HG02623 (cell line): ENCODE data around the gene SLC16A3.
A peak's percentile ranks its signal among the peaks of the same experiment; 100 is the strongest.
"Not testable (repeated sequence)": the region's sequence is repeated elsewhere in the genome, so short reads cannot be mapped to it uniquely, and the experiment has no call there.

ENCODE experiments used
- ATAC-seq: cut with Tn5 transposase; IDR thresholded peaks from one replicate; pipeline ENCODE4 v1.9.1; 2021; ENCODE audit warnings: moderate library complexity; ENCODE audit not compliant: unreplicated experiment

The SLC16A3 gene

GRCh38 chr17:82228842-82229697 is at the start of gene SLC16A3:
Gene SLC16A3, plus strand, starts transcription at chr17:82229042. Its CDS starts 6,967 bp downstream, at chr17:82236009.
- ATAC-seq = peak; percentile 29

GRCh38 chr17:82179412-82179811 is 49.4 kb upstream of the SLC16A3 start:
- ATAC-seq = no peak

DNA sequence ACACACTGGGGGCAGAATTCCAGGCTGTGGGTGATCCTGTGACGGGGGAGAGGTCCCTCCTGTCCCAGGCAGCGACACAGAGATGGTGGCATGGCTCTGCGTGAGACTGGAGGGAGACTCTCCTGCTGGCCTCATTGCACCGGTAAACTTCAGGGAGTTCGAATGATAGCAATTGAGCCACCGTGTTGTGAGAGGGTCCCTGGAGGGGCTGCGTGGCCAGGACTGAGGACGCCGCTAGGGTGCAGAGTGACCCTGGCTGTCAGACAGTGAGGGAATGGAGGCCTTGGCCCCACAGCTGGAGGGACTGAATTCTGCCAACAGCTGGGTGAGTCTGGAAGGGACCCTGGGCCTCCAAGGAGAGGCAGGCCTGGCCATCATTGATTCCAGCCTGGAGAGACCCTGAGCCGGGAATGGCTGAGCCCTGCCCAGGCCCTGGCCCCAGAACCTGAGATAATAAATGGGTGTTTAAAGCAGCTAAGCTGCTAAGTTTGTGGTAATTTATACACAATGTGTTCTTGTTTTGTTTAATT is 48.8 kb upstream of the SLC16A3 start:
- no peak for ATAC-seq

GRCh38 chr17:82180776-82181528 is 47.9 kb upstream of the SLC16A3 start:
- no peak for ATAC-seq

DNA sequence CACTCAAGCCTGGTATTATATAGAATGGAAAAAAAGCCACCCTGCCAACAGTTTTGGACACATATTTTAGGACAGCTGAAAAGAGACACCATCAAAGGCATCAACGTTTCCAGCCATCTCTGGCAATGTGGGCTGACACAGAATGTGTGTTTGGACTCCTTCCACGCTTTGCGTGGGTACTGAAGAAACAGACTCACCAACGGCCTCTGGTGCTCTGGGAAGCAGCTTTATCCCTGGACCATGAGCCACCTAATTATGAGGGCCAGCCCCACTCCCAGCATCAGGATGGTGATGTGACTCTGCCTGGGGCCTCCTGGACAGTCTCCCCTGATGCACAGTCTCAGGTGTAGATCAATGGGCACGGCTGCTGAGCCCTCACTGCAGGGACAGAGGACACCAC is 44.1 kb upstream of the SLC16A3 start:
- no peak for ATAC-seq

DNA sequence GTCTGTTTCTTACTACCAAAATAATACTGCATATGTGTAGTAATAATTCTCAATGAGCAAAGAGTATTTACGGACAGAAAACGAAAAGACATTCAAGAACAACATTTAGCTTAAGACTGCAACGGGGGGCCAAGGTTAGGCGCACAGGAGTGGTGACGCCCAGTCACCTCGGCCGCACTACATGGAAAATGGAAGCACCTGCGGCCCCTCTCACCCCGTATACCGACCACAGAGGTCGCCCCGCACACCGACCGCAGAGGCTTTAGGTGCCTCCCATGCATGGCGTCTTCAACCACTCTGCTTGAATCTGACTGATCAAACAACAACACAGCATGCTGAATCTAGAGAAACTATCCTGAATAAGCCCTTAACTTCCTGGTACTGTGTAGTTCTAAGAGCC is 42.6 kb upstream of the SLC16A3 start:
- ATAC-seq = no peak

- no peak for ATAC-seq
These were observed 41.3 kb upstream of the SLC16A3 start for GRCh38 chr17:82187500-82187899.

GRCh38 chr17:82188001-82188961 is 40.6 kb upstream of the SLC16A3 start:
- no peak for ATAC-seq

- ATAC-seq = not testable (repeated sequence)
These were observed 35.8 kb upstream of the SLC16A3 start for GRCh38 chr17:82193050-82193449.

- no peak for ATAC-seq
These were observed 35.2 kb upstream of the SLC16A3 start for GRCh38 chr17:82193520-82194220.

- ATAC-seq = no peak
These were observed 34.1 kb upstream of the SLC16A3 start for GRCh38 chr17:82194765-82195164.

- no peak for ATAC-seq
These were observed 32.9 kb upstream of the SLC16A3 start for GRCh38 chr17:82195675-82196672.

- ATAC-seq = no peak
These were observed 30.8 kb upstream of the SLC16A3 start for GRCh38 chr17:82198092-82198491.

GRCh38 chr17:82199496-82199895 is 29.3 kb upstream of the SLC16A3 start:
- ATAC-seq = no peak

DNA sequence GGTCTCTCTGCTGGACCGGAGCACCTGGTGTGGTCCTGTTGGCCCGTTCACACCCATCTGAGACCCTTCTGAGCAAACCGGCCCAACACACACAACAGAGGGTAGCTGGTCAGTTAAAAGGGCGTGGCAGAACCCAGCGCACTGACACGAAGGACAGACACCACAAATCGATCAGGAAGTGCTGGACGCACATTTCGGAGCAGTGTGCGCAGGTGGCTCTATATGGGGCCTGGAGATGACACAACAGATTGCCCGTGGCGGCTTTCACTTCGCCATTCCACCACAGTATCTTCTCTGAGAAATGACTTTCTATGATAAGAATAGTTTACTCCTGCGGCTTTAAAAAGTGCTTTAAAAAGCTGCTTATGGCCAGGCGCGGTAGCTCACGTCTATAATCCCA is 28.7 kb upstream of the SLC16A3 start:
- no peak for ATAC-seq

DNA sequence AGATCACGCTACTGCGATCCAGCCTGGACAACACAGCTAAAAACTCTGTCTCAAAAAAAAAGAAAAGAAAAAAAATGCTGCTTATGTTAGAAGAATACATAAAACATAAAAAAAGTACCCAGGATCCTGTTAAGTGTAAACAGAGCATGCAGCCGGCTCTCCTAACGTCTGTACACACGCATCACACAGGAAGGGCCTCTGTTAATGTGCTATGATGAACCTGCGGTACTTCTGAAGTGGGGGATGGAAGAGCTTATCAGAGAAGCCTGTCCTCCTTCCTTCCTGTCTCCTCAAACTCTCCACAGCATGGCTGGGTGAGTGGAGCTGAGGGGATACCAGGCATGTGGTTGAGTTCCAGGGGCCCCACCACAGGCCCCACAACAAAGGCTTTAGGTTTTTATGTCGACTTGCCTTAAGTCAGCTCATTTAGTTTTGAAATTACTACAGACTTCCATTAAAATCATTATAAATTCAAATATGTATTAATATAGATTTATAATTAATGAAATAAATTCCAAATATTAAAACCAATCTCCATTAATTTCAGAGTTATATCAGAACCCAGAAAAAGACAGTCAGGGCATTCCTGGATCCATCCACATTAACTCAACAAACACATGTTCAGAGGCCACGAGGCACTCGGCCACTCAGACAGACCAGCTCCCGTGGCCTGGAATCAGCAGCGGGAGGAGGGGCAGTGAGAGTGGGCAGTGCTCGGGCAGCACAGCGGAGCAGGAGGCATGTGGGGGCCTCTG is 27.9 kb upstream of the SLC16A3 start:
- ATAC-seq = no peak

DNA sequence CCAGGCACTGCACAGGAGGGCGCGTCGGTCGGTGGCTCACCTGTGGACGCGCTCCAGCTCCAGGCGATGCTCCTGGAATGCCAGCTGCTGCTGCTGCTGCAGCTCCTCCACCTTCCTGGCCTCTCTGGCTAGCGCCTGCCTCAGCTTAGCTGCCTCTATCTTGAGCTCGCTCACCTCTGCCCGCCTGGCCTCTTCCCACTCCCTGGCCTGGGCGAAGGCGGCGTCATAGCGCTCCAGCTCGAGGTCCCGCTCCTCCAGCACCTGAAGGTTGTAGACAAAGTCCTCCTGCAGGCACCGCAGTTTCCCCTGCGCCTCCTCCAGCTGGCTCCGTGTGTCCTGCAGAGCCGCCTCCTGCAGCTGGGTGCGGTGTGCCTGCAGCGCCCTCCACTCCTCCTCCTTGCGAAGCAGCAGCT is 27.3 kb upstream of the SLC16A3 start:
- no peak for ATAC-seq

GRCh38 chr17:82202981-82203380 is 25.9 kb upstream of the SLC16A3 start:
- no peak for ATAC-seq
